OCI-LY7 (cell line): Measurements from ENCODE around the gene SV2B. TPM values are rescaled to one million over a fixed set of nuclear protein-coding genes. Genes with fewer than 3 reads are reported as not detected.

Experiments
- BruUV-seq: library from RNA; stranded (reverse); fragments of 400-500 nt; replicated peaks from 2 replicates; lab custom pipeline; 2021; lab: Mats Ljungman, UMichigan
- CTCF ChIA-PET: fragments of 300-600 bp; sonication (Branson Sonifier 250); formaldehyde crosslinking; loops from one replicate; lab custom pipeline; 2022; ENCODE audit warnings: antibody characterized with exemption; ENCODE audit not compliant: unreplicated experiment; lab: Charles Lee
- POLR2A ChIA-PET: fragments of 300-600 bp; sonication (Branson Sonifier 250); formaldehyde crosslinking; loops from one replicate; lab custom pipeline; 2022; ENCODE audit warnings: antibody characterized with exemption; lab: Charles Lee
- DNase-seq: peaks from one replicate; pipeline ENCODE4 v3.0.0-alpha.2; 2015; ENCODE audit warnings: low spot score
- H2AFZ ChIP-seq: fragments of 200-600 bp; sonication (generic), shearing (Covaris generic); 2 replicates; pipeline ENCODE4 v1.6.1; 2014; ENCODE audit warnings: mild to moderate bottlenecking, antibody characterized with exemption, low read length, moderate library complexity
- H3K27ac ChIP-seq: fragments of 200-600 bp; sonication (generic); 2 replicates; pipeline ENCODE4 v1.5.1; 2014; ENCODE audit warnings: mixed run types, low read depth, mild to moderate bottlenecking, moderate library complexity, low read length, inconsistent platforms; ENCODE audit not compliant: poor library complexity, severe bottlenecking
- H3K36me3 ChIP-seq: fragments of 200-600 bp; sonication (generic); 2 replicates; pipeline ENCODE4 v1.6.1; 2014; ENCODE audit warnings: mild to moderate bottlenecking, antibody characterized with exemption, low read length, moderate library complexity, mixed read lengths; ENCODE audit not compliant: insufficient read depth
- H3K4me1 ChIP-seq: fragments of 200-600 bp; sonication (generic); 2 replicates; pipeline ENCODE4 v1.5.1; 2014; ENCODE audit warnings: mild to moderate bottlenecking, low read length; ENCODE audit not compliant: insufficient read depth, poor library complexity, severe bottlenecking
- H3K4me2 ChIP-seq: fragments of 200-600 bp; sonication (generic); 2 replicates; pipeline ENCODE4 v1.6.1; 2014; ENCODE audit warnings: mild to moderate bottlenecking, low read length
- H3K4me3 ChIP-seq: fragments of 200-600 bp; sonication (generic); 2 replicates; pipeline ENCODE4 v1.5.1; 2014; ENCODE audit warnings: mild to moderate bottlenecking, low read depth, low read length; ENCODE audit not compliant: poor library complexity, severe bottlenecking
- H3K79me2 ChIP-seq: fragments of 200-600 bp; sonication (generic); 2 replicates; pipeline ENCODE4 v1.6.1; 2016; ENCODE audit warnings: low read depth, mild to moderate bottlenecking, low read length, moderate library complexity, mixed read lengths; ENCODE audit not compliant: insufficient read depth
- H3K9me2 ChIP-seq: fragments of 200-600 bp; sonication (generic); 2 replicates; pipeline ENCODE4 v1.6.1; 2016; ENCODE audit warnings: mild to moderate bottlenecking, low read length, mixed read lengths; ENCODE audit not compliant: insufficient read depth
- H3K9me3 ChIP-seq: fragments of 200-600 bp; sonication (generic); 2 replicates; pipeline ENCODE4 v1.6.1; 2014; ENCODE audit warnings: mild to moderate bottlenecking, mixed run types, low read length, mixed read lengths
- H4K20me1 ChIP-seq: fragments of 200-600 bp; sonication (generic); 2 replicates; pipeline ENCODE4 v1.6.1; 2014; ENCODE audit warnings: mild to moderate bottlenecking, antibody characterized with exemption, low read length, moderate library complexity, mixed read lengths; ENCODE audit not compliant: insufficient read depth
- EZH2phosphoT487 ChIP-seq: fragments of 200-600 bp; sonication (generic); IDR thresholded peaks from 2 replicates; pipeline ENCODE4 v1.6.1; 2018; ENCODE audit warnings: low read depth, borderline replicate concordance, mild to moderate bottlenecking, mixed run types, antibody characterized with exemption, low read length, moderate library complexity, mixed read lengths
- intact Hi-C: fragments of 100-400 bp; cut with micrococcal nuclease; formaldehyde crosslinking; loops from one replicate; pipeline ENCODE4 v1.10.0; 2022; ENCODE audit not compliant: unreplicated experiment
- total RNA-seq, 2 experiments: library from RNA; depleted of rRNA in 1 of 2; stranded (reverse); fragments of >200 nt in 1 of 2; shearing (Covaris generic) in 1 of 2; gene quantifications; 2 replicates each; pipeline ENCODE4 v1.2.3, GENCODE V29; 2014 to 2022
- TF ChIP-seq, protein P1 (sequence below): fragments of 200-600 bp; sonication (generic); conservative IDR thresholded peaks from 2 replicates; pipeline ENCODE4 v1.5.1; 2014; ENCODE audit warnings: mild to moderate bottlenecking, antibody characterized with exemption, low read length, moderate library complexity, mixed read lengths

Gene SV2B
- total RNA-seq, 2 experiments from 2014 or later: 0.15 TPM; not detected in 1

GRCh38 chr15:91308199-91308598, 208.1 kb downstream of the SV2B start:
- TF ChIP-seq, protein P1, sequence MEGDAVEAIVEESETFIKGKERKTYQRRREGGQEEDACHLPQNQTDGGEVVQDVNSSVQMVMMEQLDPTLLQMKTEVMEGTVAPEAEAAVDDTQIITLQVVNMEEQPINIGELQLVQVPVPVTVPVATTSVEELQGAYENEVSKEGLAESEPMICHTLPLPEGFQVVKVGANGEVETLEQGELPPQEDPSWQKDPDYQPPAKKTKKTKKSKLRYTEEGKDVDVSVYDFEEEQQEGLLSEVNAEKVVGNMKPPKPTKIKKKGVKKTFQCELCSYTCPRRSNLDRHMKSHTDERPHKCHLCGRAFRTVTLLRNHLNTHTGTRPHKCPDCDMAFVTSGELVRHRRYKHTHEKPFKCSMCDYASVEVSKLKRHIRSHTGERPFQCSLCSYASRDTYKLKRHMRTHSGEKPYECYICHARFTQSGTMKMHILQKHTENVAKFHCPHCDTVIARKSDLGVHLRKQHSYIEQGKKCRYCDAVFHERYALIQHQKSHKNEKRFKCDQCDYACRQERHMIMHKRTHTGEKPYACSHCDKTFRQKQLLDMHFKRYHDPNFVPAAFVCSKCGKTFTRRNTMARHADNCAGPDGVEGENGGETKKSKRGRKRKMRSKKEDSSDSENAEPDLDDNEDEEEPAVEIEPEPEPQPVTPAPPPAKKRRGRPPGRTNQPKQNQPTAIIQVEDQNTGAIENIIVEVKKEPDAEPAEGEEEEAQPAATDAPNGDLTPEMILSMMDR: no peak
- TF ChIP-seq EZH2phosphoT487: no peak
- Histone ChIP-seq H3K27ac (no peak overlapping the region), H3K36me3 (no peaks in the 10 kb centered on the region), H3K9me2 (no peaks in the 10 kb centered on the region), H3K4me3 (no peak overlapping the region), H2AFZ (no peak overlapping the region), H4K20me1 (no peaks in the 10 kb centered on the region), H3K4me2 (no peak overlapping the region), H3K4me1 (no peaks in the 10 kb centered on the region), H3K9me3 (no peaks in the 10 kb centered on the region), H3K79me2 (no peaks in the 10 kb centered on the region)
- CTCF ChIA-PET: no interaction called here
- POLR2A ChIA-PET: no interaction called here
- intact Hi-C loops: loop anchor here (10.0 kb wide), 1 partner anchor 547 kb away; the partner anchor contains the start of gene SLCO3A1
- no TSS peak for BruUV-seq
- no peak for DNase-seq

DNA sequence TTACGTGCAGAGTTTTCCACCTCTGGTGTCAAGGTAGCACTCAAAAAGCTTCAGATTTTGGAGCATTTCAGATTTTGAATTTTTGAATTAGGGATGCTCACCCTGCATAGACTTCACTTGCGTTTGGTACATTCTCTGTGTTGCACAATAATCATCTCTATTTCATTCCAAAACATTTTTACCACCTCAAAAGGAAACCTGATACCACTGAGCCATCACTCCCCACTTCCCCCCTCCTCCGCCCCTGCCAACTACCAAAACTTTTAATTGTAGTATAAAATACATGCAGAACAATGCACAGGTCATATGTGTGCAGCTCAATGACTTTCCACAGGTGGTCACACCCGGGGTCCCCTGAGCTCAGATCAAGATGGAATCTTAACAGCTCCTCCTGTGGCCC, 208.8 kb downstream of the SV2B start:
- POLR2A ChIA-PET: no interaction called here
- CTCF ChIA-PET: no interaction called here
- H3K36me3 ChIP-seq: no peaks in the 10 kb centered on the region
- DNase-seq: no peak
- H3K4me1 ChIP-seq: no peaks in the 10 kb centered on the region
- no peaks in the 10 kb centered on the region for H3K9me2 ChIP-seq
- intact Hi-C loops: loop anchor here (10.0 kb wide), 1 partner anchor 546 kb away; the partner anchor contains the start of gene SLCO3A1
- no peaks in the 10 kb centered on the region for H3K9me3 ChIP-seq
- H3K4me2 ChIP-seq: no peak overlapping the region
- H3K79me2 ChIP-seq: no peaks in the 10 kb centered on the region
- TF ChIP-seq EZH2phosphoT487: no peak
- TF ChIP-seq, protein P1: no peak
- H3K27ac ChIP-seq: no peak overlapping the region
- BruUV-seq: no TSS peak
- H4K20me1 ChIP-seq: no peaks in the 10 kb centered on the region
- H2AFZ ChIP-seq: no peak overlapping the region
- no peak overlapping the region for H3K4me3 ChIP-seq

DNA sequence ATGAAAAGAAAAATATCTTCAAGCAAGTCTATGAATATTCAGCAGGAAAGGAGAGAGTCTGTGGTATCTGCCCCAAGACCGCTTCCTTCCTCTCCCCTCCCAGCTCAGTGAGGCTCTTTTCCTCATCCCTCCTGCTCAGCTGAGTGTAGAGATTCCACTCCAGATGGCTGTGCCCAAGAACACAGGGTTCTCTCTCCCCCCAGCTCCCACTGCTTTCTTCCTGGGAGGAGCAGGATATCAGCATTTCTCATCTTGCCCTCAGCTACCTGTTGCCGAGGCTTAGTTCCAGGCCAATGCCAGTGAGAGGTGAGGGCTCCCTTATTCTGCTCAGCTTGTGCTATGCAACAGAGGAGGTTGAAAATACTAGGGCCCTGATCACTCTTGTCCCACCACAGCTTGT, 211.9 kb downstream of the SV2B start:
- H3K4me2 ChIP-seq: no peak overlapping the region
- H3K9me3 ChIP-seq: no peaks in the 10 kb centered on the region
- H2AFZ ChIP-seq: no peak overlapping the region
- TF ChIP-seq, protein P1: no peak
- TF ChIP-seq EZH2phosphoT487: no peak
- H3K27ac ChIP-seq: no peak overlapping the region
- no peaks in the 10 kb centered on the region for H3K36me3 ChIP-seq
- ChIA-PET POLR2A (interaction anchor here (0.5 to 0.7 kb wide), 4 partner anchors 12 to 678 kb away, joined by 3 to 4 read pairs (median 3); no protein-coding TSS in a partner anchor), CTCF (no interaction called here)
- no peaks in the 10 kb centered on the region for H3K79me2 ChIP-seq
- H4K20me1 ChIP-seq: no peaks in the 10 kb centered on the region
- intact Hi-C loops: no loop called here
- no peak overlapping the region for H3K4me3 ChIP-seq
- BruUV-seq: no TSS peak
- no peak for DNase-seq
- no peaks in the 10 kb centered on the region for H3K9me2 ChIP-seq
- no peaks in the 10 kb centered on the region for H3K4me1 ChIP-seq
